Daoy (cell line): Measurements from ENCODE around the gene GALNT12. TPM values are rescaled to one million over a fixed set of nuclear protein-coding genes. Genes with fewer than 3 reads are reported as not detected.
A peak's percentile ranks its signal among the peaks of the same experiment; 100 is the strongest.

ENCODE experiments used
- DNase-seq: peaks from one replicate; pipeline ENCODE4 v3.0.0-alpha.2; 2015; ENCODE audit warnings: low read depth
- total RNA-seq: library from RNA; depleted of rRNA; stranded (reverse); fragments of >200 nt; shearing (Covaris generic); gene quantifications from 2 replicates; pipeline ENCODE4 v1.2.3, GENCODE V29; 2014

The GALNT12 gene
- total RNA-seq, 1 experiment from 2014 or later: 5.3 TPM

GRCh38 chr9:98804083-98804482 is 3.4 kb upstream of the GALNT12 start:
- DNase-seq: no peak

GRCh38 chr9:98805506-98806272 is 1.8 kb upstream of the GALNT12 start:
- DNase-seq: no peak

GRCh38 chr9:98806394-98807035 is 955 bp upstream of the GALNT12 start:
- DNase-seq: no peak

- peak; percentile 47 for DNase-seq
Observed at GRCh38 chr9:98807814-98808195, 335 bp downstream of the GALNT12 start.

- peak; percentile 56 for DNase-seq
Observed at GRCh38 chr9:98808411-98808815, 943 bp downstream of the GALNT12 start.

- DNase-seq: no peak
Observed at GRCh38 chr9:98808875-98809274, 1.4 kb downstream of the GALNT12 start.

- no peak for DNase-seq
Observed at GRCh38 chr9:98809311-98810101, 2.0 kb downstream of the GALNT12 start.

GRCh38 chr9:98810102-98810842 is 2.8 kb downstream of the GALNT12 start:
- peak; percentile 36 for DNase-seq

GRCh38 chr9:98811051-98811650 is 3.7 kb downstream of the GALNT12 start:
- peak; percentile 65 for DNase-seq

GRCh38 chr9:98815391-98815951 is 8.0 kb downstream of the GALNT12 start:
- DNase-seq: no peak

GRCh38 chr9:98818764-98819163 is 11.3 kb downstream of the GALNT12 start:
- no peak for DNase-seq

- DNase-seq: no peak
Observed at GRCh38 chr9:98819231-98819630, 11.8 kb downstream of the GALNT12 start.

- no peak for DNase-seq
Observed at GRCh38 chr9:98821831-98822230, 14.4 kb downstream of the GALNT12 start.

GRCh38 chr9:98822661-98823060 is 15.2 kb downstream of the GALNT12 start:
- DNase-seq: no peak

GRCh38 chr9:98823666-98824334 is 16.3 kb downstream of the GALNT12 start:
- no peak for DNase-seq

- DNase-seq: no peak
Observed at GRCh38 chr9:98825414-98825813, 17.9 kb downstream of the GALNT12 start.

- no peak for DNase-seq
Observed at GRCh38 chr9:98826716-98827115, 19.2 kb downstream of the GALNT12 start.

GRCh38 chr9:98829766-98830165 is 22.3 kb downstream of the GALNT12 start:
- DNase-seq: no peak

- DNase-seq: no peak
Observed at GRCh38 chr9:98830554-98830953, 23.1 kb downstream of the GALNT12 start.

GRCh38 chr9:98831696-98832095 is 24.2 kb downstream of the GALNT12 start:
- no peak for DNase-seq

GRCh38 chr9:98832768-98833089 is 25.3 kb downstream of the GALNT12 start:
- DNase-seq: no peak
